ENCODE measurements around the gene TRANK1. TPM values are rescaled to one million over a fixed set of nuclear protein-coding genes. Genes with fewer than 3 reads are reported as not detected.
A peak's percentile ranks its signal among the peaks of the same experiment; 100 is the strongest.

TRANK1 gene
- total RNA-seq, 1 donor from 2014 or later = 9.7 TPM

- DNase-seq = no peak
Observed at GRCh38 chr3:36800533-36801116, 144.2 kb downstream of the TRANK1 start.

GRCh38 chr3:36796881-36797280 is 148.0 kb downstream of the TRANK1 start:
- DNase-seq = no peak

- DNase-seq = no peak
Observed at GRCh38 chr3:36796161-36796560, 148.7 kb downstream of the TRANK1 start.

- DNase-seq = no peak
Observed at GRCh38 chr3:36795622-36796021, 149.2 kb downstream of the TRANK1 start.

GRCh38 chr3:36792342-36792741 is 152.5 kb downstream of the TRANK1 start:
- no peak for DNase-seq

- no peak for DNase-seq
Observed at GRCh38 chr3:36790765-36791164, 154.1 kb downstream of the TRANK1 start.

GRCh38 chr3:36786921-36787890 is 157.6 kb downstream of the TRANK1 start:
- no peak for DNase-seq

GRCh38 chr3:36784138-36784635 is 160.7 kb downstream of the TRANK1 start:
- DNase-seq = peak; percentile 37

- no peak for DNase-seq
Observed at GRCh38 chr3:36777424-36778218, 167.2 kb downstream of the TRANK1 start.

Small RNA genes within 50 kb of the gene (small RNA-seq; reads per million reads assigned to genes)
- gene RNU6ATAC4P (ENCODE audit: low replicate concordance) = not detected

Other genes starting within 250 kb of the TRANK1 start
- gene DCLK3, start 180.5 kb downstream of the TRANK1 start, total RNA-seq = 1.3 TPM
- 34.8 TPM for gene EPM2AIP1, start 48.1 kb upstream of the TRANK1 start, total RNA-seq
- gene MLH1, start 48.5 kb upstream of the TRANK1 start, total RNA-seq = 67.9 TPM
- gene LRRFIP2, start 229.5 kb upstream of the TRANK1 start, total RNA-seq = 56.9 TPM

All from tongue (tissue), 3 donors.